Measurements from ENCODE around the gene MFRP. TPM values are rescaled to one million over a fixed set of nuclear protein-coding genes. Genes with fewer than 3 reads are reported as not detected.

Gene MFRP
- total and polyA plus RNA-seq, 9 of the 15 experiments (the other 6 are each of a cell fraction or from before 2014, with no cell fraction given), result not detected

- TF ChIP-seq ZBTB40 (IDR thresholded peaks at IDR 0.05) (0 out of 2 replicates have a peak, but pooled peaks have one; percentile 42), ZBTB40 (CRISPR knock-in tag; IDR thresholded peaks at IDR 0.05) (no peak), ETV5 (CRISPR knock-in tag; IDR thresholded peaks at IDR 0.05; ENCODE audit: low read depth) (no peak), USF1 (CRISPR knock-in tag; IDR thresholded peaks at IDR 0.05) (no peak), TEAD1 (CRISPR knock-in tag; IDR thresholded peaks at IDR 0.05) (peak in 1 of 2 experiments; percentile 49; a peak in 1 of 4 replicates), ZNF780A (CRISPR knock-in tag; IDR thresholded peaks at IDR 0.05) (no peak), POLR2AphosphoS2 (IDR thresholded peaks at IDR 0.05; ENCODE audit: low read length) (no peak), ZNF609 (CRISPR knock-in tag; IDR thresholded peaks at IDR 0.05; ENCODE audit: borderline replicate concordance) (no peak), IRF1 (CRISPR knock-in tag; IDR thresholded peaks at IDR 0.05; ENCODE audit: borderline replicate concordance) (no peak), NFYB (IDR thresholded peaks at IDR 0.05; ENCODE audit: extremely low read depth, insufficient read length) (no peak), ZNF232 (CRISPR knock-in tag; IDR thresholded peaks at IDR 0.05) (no peak), MCM7 (IDR thresholded peaks at IDR 0.05) (no peak)
These were observed 10.0 kb upstream of the MFRP start (continued) for GRCh38 chr11:119356349-119357031.

All from K562 (cell line).